Heart left ventricle (tissue), 13 donors: Measurements from ENCODE around the gene BLMH.

Source experiments
- POLR2A ChIP-seq, 2 donors: fragments of 450-650 bp; IDR thresholded peaks; one replicate each; pipeline ENCODE4 v1.6.1; 2017; ENCODE audit warnings: antibody characterized with exemption in 2 of 2, mild to moderate bottlenecking in 2 of 2, moderate library complexity in 2 of 2
- TF ChIP-seq, protein P1 (sequence below), 12 donors: fragments of 200-600 bp; sonication (generic) in 4 of 12; IDR thresholded peaks; one replicate each; pipeline versions ENCODE4 v1.5.0 to v1.8.0; 2018 to 2022; ENCODE audit warnings: antibody characterized with exemption in 12 of 12, mild to moderate bottlenecking in 5 of 12
- donor health status: ischemic (EF 13 %, LVEDD 7.1; RV severe dilation, severe dysfunction).
- donor health status: DM: no; HTN: yes; CAD: no.
- donor health status: DM: no; HTN: no; CAD: no.
- donor health status: ischemic (EF 25% LVEDD 6.9; RV normal size, moderate dysfunction).
- donor health status: ischemic (EF 25% LVEDD 5.7; RV mildly dilated, moderate dysfunction).
- donor health status: ischemic (EF 35%, LVEDD 5.7; RV mildly dilated, moderate dysfunction).
- donor health status: nonischemic (EF 11% LVEDD 7.7; RV severe dilation, severe dysfunction).
- donor health status: DM: yes; HTN: yes; CAD: no.
- donor health status: PGD.
- donor health status: ischemic (EF 29% LVEDD 5.4; RV normal size, mild dysfunction).
- donor health status: nonischemic (EF 23%, LVEDD 6.1; RV moderate dilation, normal function).

DNA sequence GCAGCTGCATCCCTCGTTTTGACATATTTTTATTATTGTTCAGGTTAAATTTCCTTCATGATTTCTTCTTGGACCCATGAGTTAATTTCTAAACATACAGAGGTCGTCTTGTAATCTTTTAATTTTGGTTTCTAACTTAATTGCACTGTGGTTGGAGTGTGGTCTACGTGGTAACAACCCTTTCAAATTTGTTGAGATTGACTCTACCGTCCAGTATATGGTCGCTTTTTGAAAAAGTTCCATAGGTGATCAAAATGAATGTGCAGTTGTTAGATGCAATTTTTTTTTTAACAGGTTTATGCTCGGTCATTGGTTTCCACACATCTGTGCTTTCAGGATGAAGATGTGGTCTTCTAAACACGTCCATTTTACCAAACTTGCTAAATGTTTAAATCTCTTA lies 45.3 kb downstream of the BLMH start:
- TF ChIP-seq, protein P1, sequence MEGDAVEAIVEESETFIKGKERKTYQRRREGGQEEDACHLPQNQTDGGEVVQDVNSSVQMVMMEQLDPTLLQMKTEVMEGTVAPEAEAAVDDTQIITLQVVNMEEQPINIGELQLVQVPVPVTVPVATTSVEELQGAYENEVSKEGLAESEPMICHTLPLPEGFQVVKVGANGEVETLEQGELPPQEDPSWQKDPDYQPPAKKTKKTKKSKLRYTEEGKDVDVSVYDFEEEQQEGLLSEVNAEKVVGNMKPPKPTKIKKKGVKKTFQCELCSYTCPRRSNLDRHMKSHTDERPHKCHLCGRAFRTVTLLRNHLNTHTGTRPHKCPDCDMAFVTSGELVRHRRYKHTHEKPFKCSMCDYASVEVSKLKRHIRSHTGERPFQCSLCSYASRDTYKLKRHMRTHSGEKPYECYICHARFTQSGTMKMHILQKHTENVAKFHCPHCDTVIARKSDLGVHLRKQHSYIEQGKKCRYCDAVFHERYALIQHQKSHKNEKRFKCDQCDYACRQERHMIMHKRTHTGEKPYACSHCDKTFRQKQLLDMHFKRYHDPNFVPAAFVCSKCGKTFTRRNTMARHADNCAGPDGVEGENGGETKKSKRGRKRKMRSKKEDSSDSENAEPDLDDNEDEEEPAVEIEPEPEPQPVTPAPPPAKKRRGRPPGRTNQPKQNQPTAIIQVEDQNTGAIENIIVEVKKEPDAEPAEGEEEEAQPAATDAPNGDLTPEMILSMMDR (IDR thresholded peaks at IDR 0.05): no peak
- no peak for TF ChIP-seq POLR2A (IDR thresholded peaks at IDR 0.05)
